Measurements from ENCODE around the gene LIPC. TPM values are rescaled to one million over a fixed set of nuclear protein-coding genes. Genes with fewer than 3 reads are reported as not detected.
A peak's percentile ranks its signal among the peaks of the same experiment; 100 is the strongest.

LIPC gene
- total and polyA plus RNA-seq, 9 of the 15 experiments (the other 6 are each of a cell fraction or from before 2014, with no cell fraction given), result 0.07 to 0.41 (median 0.11) TPM; not detected in 2

- TF ChIP-seq ID3 (CRISPR knock-in tag; IDR thresholded peaks at IDR 0.05), result no peak
- peak; percentile 89; the same call in 1 of the 2 replicates for TF ChIP-seq ID3 (tag; IDR thresholded peaks at IDR 0.05)
- TF ChIP-seq, protein P1, sequence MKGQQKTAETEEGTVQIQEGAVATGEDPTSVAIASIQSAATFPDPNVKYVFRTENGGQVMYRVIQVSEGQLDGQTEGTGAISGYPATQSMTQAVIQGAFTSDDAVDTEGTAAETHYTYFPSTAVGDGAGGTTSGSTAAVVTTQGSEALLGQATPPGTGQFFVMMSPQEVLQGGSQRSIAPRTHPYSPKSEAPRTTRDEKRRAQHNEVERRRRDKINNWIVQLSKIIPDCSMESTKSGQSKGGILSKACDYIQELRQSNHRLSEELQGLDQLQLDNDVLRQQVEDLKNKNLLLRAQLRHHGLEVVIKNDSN (CRISPR knock-in tag; IDR thresholded peaks at IDR 0.05), result no peak
- no peak for TF ChIP-seq NCOA6 (IDR thresholded peaks at IDR 0.05)
- peak; percentile 77 for TF ChIP-seq CC2D1A (IDR thresholded peaks at IDR 0.05)
- TF ChIP-seq, protein P2, sequence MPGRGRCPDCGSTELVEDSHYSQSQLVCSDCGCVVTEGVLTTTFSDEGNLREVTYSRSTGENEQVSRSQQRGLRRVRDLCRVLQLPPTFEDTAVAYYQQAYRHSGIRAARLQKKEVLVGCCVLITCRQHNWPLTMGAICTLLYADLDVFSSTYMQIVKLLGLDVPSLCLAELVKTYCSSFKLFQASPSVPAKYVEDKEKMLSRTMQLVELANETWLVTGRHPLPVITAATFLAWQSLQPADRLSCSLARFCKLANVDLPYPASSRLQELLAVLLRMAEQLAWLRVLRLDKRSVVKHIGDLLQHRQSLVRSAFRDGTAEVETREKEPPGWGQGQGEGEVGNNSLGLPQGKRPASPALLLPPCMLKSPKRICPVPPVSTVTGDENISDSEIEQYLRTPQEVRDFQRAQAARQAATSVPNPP (IDR thresholded peaks at IDR 0.05; ENCODE audit: borderline replicate concordance, insufficient read depth, insufficient read length), result no peak
- TF ChIP-seq ZNF75A (CRISPR knock-in tag; IDR thresholded peaks at IDR 0.05), result no peak
- TF ChIP-seq, protein P3, sequence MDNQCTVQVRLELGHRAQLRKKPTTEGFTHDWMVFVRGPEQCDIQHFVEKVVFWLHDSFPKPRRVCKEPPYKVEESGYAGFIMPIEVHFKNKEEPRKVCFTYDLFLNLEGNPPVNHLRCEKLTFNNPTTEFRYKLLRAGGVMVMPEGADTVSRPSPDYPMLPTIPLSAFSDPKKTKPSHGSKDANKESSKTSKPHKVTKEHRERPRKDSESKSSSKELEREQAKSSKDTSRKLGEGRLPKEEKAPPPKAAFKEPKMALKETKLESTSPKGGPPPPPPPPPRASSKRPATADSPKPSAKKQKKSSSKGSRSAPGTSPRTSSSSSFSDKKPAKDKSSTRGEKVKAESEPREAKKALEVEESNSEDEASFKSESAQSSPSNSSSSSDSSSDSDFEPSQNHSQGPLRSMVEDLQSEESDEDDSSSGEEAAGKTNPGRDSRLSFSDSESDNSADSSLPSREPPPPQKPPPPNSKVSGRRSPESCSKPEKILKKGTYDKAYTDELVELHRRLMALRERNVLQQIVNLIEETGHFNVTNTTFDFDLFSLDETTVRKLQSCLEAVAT (IDR thresholded peaks at IDR 0.05), result peak; percentile 89 to 92; a peak in 3 of 4 replicates
- no peak for TF ChIP-seq HINFP (tag; conservative IDR thresholded peaks at IDR 0.05; ENCODE audit: low read depth)
- TF ChIP-seq HOMEZ (CRISPR knock-in tag; IDR thresholded peaks at IDR 0.05), result no peak
- TF ChIP-seq, protein P4, sequence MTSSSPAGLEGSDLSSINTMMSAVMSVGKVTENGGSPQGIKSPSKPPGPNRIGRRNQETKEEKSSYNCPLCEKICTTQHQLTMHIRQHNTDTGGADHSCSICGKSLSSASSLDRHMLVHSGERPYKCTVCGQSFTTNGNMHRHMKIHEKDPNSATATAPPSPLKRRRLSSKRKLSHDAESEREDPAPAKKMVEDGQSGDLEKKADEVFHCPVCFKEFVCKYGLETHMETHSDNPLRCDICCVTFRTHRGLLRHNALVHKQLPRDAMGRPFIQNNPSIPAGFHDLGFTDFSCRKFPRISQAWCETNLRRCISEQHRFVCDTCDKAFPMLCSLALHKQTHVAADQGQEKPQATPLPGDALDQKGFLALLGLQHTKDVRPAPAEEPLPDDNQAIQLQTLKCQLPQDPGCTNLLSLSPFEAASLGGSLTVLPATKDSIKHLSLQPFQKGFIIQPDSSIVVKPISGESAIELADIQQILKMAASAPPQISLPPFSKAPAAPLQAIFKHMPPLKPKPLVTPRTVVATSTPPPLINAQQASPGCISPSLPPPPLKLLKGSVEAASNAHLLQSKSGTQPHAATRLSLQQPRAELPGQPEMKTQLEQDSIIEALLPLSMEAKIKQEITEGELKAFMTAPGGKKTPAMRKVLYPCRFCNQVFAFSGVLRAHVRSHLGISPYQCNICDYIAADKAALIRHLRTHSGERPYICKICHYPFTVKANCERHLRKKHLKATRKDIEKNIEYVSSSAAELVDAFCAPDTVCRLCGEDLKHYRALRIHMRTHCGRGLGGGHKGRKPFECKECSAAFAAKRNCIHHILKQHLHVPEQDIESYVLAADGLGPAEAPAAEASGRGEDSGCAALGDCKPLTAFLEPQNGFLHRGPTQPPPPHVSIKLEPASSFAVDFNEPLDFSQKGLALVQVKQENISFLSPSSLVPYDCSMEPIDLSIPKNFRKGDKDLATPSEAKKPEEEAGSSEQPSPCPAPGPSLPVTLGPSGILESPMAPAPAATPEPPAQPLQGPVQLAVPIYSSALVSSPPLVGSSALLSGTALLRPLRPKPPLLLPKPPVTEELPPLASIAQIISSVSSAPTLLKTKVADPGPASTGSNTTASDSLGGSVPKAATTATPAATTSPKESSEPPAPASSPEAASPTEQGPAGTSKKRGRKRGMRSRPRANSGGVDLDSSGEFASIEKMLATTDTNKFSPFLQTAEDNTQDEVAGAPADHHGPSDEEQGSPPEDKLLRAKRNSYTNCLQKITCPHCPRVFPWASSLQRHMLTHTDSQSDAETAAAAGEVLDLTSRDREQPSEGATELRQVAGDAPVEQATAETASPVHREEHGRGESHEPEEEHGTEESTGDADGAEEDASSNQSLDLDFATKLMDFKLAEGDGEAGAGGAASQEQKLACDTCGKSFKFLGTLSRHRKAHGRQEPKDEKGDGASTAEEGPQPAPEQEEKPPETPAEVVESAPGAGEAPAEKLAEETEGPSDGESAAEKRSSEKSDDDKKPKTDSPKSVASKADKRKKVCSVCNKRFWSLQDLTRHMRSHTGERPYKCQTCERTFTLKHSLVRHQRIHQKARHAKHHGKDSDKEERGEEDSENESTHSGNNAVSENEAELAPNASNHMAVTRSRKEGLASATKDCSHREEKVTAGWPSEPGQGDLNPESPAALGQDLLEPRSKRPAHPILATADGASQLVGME (CRISPR knock-in tag; IDR thresholded peaks at IDR 0.05), result no peak
- TF ChIP-seq STAG1 (CRISPR knock-in tag; IDR thresholded peaks at IDR 0.05; ENCODE audit: borderline replicate concordance), result no peak
- no peak; the same call in none of the 2 replicates for TF ChIP-seq RAD51 (IDR thresholded peaks at IDR 0.05; ENCODE audit: borderline replicate concordance, low read depth)
Observed at GRCh38 chr15:58521293-58521991, 89.7 kb downstream of the LIPC start (continued).
